ENCODE measurements around the gene NDUFAF8.
A peak's percentile ranks its signal among the peaks of the same experiment; 100 is the strongest.

NDUFAF8 gene

GRCh38 chr17:81252326-81252986 is 13.3 kb downstream of the NDUFAF8 start:
- Mint-ChIP-seq H3K4me1 (peaks cover 67% of the 10 kb centered on the region), H3K9me3 (no peaks in the 10 kb centered on the region), H3K36me3 (ENCODE audit: low read depth) (peaks cover 4% of the 10 kb centered on the region), H3K27ac (peak overlapping the region; percentile 51), H3K27me3 (ENCODE audit: low read depth, poor library complexity) (peaks cover 6% of the 10 kb centered on the region), H3K4me3 (no peak overlapping the region)
- no peak for TF ChIP-seq CTCF (IDR thresholded peaks at IDR 0.05)
- no peak for DNase-seq

GRCh38 chr17:81252987-81253329 is 13.8 kb downstream of the NDUFAF8 start:
- no peak for TF ChIP-seq CTCF (IDR thresholded peaks at IDR 0.05)
- Mint-ChIP-seq H3K9me3 (no peaks in the 10 kb centered on the region), H3K4me1 (peaks cover 72% of the 10 kb centered on the region), H3K36me3 (ENCODE audit: low read depth) (peaks cover 4% of the 10 kb centered on the region), H3K27ac (peak overlapping the region; percentile 63), H3K4me3 (no peak overlapping the region), H3K27me3 (ENCODE audit: low read depth, poor library complexity) (peaks cover 6% of the 10 kb centered on the region)
- DNase-seq, result no peak

- H3K27ac Mint-ChIP-seq, result peak overlapping the region; percentile 63
These were observed 14.4 kb downstream of the NDUFAF8 start for GRCh38 chr17:81253358-81254131.

GRCh38 chr17:81254955-81255717 is 16.0 kb downstream of the NDUFAF8 start:
- H3K4me1 Mint-ChIP-seq, result peaks cover 78% of the 10 kb centered on the region
- H3K4me3 Mint-ChIP-seq, result no peak overlapping the region
- H3K36me3 Mint-ChIP-seq (ENCODE audit: low read depth), result no peaks in the 10 kb centered on the region
- peak; percentile 72 for DNase-seq
- TF ChIP-seq CTCF (IDR thresholded peaks at IDR 0.05), result peak; percentile 50
- H3K27ac Mint-ChIP-seq, result peak overlapping the region; percentile 80
- peaks cover 6% of the 10 kb centered on the region for H3K27me3 Mint-ChIP-seq (ENCODE audit: low read depth, poor library complexity)
- H3K9me3 Mint-ChIP-seq, result no peaks in the 10 kb centered on the region

More at GRCh38 chr17:81253358-81254131, 14.4 kb downstream of the NDUFAF8 start:
- Mint-ChIP-seq H3K36me3 (ENCODE audit: low read depth) (peaks cover under 1% of the 10 kb centered on the region), H3K9me3 (no peaks in the 10 kb centered on the region), H3K27me3 (ENCODE audit: low read depth, poor library complexity) (peaks cover 6% of the 10 kb centered on the region), H3K4me3 (no peak overlapping the region), H3K4me1 (peaks cover 74% of the 10 kb centered on the region)
- peak; percentile 67 for DNase-seq
- peak; percentile 75 for TF ChIP-seq CTCF (IDR thresholded peaks at IDR 0.05)

- Mint-ChIP-seq H3K4me3 (no peak overlapping the region), H3K9me3 (no peaks in the 10 kb centered on the region), H3K27me3 (ENCODE audit: low read depth, poor library complexity) (peaks cover 6% of the 10 kb centered on the region), H3K36me3 (ENCODE audit: low read depth) (no peaks in the 10 kb centered on the region), H3K27ac (no peak overlapping the region), H3K4me1 (peaks cover 65% of the 10 kb centered on the region)
- no peak for DNase-seq
- TF ChIP-seq CTCF (IDR thresholded peaks at IDR 0.05), result no peak
These were observed 17.5 kb downstream of the NDUFAF8 start for GRCh38 chr17:81256616-81257015.

Data from nephron progenitor cell (in vitro differentiated cells).